ENCODE data around the gene EIF3CL.
"Not testable (repeated sequence)": the region's sequence is repeated elsewhere in the genome, so short reads cannot be mapped to it uniquely, and the experiment has no call there.

DNA sequence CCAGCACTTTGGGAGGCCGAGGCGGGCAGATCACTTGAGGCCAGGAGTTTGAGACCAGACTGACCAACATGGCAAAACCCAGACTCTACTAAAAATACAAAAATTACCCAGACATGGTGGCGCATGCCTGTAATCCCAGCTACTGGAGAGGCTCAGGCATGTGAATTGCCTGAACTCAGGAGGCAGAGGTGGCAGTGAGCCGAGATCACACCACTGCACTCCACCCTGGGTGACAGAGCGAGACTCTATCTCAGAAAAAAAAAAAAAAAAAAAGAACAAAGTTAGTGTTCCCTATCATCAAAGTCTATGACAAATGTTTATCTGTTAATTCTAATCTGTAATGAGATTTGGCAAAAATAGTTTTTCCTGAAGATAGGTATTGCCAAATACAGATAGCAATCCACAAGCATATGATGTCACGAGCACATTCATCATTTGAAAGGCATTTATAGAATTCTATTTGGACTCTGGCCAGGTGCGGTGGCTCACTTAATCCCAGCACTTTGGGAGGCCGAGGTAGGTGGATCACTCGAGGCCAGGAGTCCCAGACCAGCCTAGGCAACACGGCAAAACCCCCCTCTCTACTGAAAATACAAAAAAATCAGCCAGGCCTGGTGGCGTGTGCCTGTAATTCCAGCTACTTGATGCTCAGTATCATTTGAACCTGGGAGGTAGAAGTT lies 17.6 kb upstream of the EIF3CL start:
- TF ChIP-seq, protein P1, sequence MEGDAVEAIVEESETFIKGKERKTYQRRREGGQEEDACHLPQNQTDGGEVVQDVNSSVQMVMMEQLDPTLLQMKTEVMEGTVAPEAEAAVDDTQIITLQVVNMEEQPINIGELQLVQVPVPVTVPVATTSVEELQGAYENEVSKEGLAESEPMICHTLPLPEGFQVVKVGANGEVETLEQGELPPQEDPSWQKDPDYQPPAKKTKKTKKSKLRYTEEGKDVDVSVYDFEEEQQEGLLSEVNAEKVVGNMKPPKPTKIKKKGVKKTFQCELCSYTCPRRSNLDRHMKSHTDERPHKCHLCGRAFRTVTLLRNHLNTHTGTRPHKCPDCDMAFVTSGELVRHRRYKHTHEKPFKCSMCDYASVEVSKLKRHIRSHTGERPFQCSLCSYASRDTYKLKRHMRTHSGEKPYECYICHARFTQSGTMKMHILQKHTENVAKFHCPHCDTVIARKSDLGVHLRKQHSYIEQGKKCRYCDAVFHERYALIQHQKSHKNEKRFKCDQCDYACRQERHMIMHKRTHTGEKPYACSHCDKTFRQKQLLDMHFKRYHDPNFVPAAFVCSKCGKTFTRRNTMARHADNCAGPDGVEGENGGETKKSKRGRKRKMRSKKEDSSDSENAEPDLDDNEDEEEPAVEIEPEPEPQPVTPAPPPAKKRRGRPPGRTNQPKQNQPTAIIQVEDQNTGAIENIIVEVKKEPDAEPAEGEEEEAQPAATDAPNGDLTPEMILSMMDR (IDR thresholded peaks at IDR 0.05), result not testable (repeated sequence)
- not testable (repeated sequence) for TF ChIP-seq POLR2A (IDR thresholded peaks at IDR 0.05)

Measured in suprapubic skin (tissue), 3 donors.